ENCODE measurements around the gene MYH11.

MYH11 gene

GRCh38 chr16:15827709-15828343, 29.0 kb downstream of the MYH11 start:
- in situ Hi-C loops (cut with MboI; ENCODE audit: low pct_unique_long_range_greater_than_20kb, low sequenced_read_pairs, unreplicated experiment), result no loop called here
- no peak for DNase-seq (ENCODE audit: low spot score)
- TF ChIP-seq CTCF (IDR thresholded peaks at IDR 0.05; ENCODE audit: extremely low read depth, insufficient read depth, missing control alignments), result no peak

GRCh38 chr16:15827299-15827698, 29.5 kb downstream of the MYH11 start:
- DNase-seq (ENCODE audit: low spot score), result no peak
- TF ChIP-seq CTCF (IDR thresholded peaks at IDR 0.05; ENCODE audit: extremely low read depth, insufficient read depth, missing control alignments), result no peak
- in situ Hi-C loops (cut with MboI; ENCODE audit: low pct_unique_long_range_greater_than_20kb, low sequenced_read_pairs, unreplicated experiment), result no loop called here

- no peak for TF ChIP-seq CTCF (IDR thresholded peaks at IDR 0.05; ENCODE audit: extremely low read depth, insufficient read depth, missing control alignments)
- in situ Hi-C loops (cut with MboI; ENCODE audit: low pct_unique_long_range_greater_than_20kb, low sequenced_read_pairs, unreplicated experiment), result no loop called here
- DNase-seq (ENCODE audit: low spot score), result no peak
Observed at GRCh38 chr16:15825750-15826305, 31.0 kb downstream of the MYH11 start.

GRCh38 chr16:15822957-15823356, 33.9 kb downstream of the MYH11 start:
- no peak for DNase-seq (ENCODE audit: low spot score)
- TF ChIP-seq CTCF (IDR thresholded peaks at IDR 0.05; ENCODE audit: extremely low read depth, insufficient read depth, missing control alignments), result no peak
- in situ Hi-C loops (cut with MboI; ENCODE audit: low pct_unique_long_range_greater_than_20kb, low sequenced_read_pairs, unreplicated experiment), result no loop called here

DNA sequence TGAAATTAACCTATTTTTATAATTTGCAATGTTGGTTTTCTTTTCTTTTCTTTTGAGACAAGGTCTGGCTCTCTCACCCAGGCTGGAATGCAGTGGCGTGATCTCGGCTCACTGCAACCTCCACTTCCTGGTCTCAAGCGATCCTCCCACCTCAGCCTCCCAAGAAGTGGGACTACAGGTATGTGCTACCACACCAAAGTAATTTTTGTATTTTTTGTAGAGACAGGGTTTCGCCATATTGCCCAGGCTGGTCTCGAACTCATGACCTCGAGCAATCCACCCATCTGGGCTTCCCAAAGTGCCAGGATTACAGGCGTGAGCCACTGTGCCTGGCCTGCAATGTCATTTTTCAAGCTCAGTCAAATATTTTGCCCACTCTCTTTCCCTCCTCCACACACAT, 36.0 kb downstream of the MYH11 start:
- TF ChIP-seq CTCF (IDR thresholded peaks at IDR 0.05; ENCODE audit: extremely low read depth, insufficient read depth, missing control alignments), result no peak
- DNase-seq (ENCODE audit: low spot score), result no peak

DNA sequence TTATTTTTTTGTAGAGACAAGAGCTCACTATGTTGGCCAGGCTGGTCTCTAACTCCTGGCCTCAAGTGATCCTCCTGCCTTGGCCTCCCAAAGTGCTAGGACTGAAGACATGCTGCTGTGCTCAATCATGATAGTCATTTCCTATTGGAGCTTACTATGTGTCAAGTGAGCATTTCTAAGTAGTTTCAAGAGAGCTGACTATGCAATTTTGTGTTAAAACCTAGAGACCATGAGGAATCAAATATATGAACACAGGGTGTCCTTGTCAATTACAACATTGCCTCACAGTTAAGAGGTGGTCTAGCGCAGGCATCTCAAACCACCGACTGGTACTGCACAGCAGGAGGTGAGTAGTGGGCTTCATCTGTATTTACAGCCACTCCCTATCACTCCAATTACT, 37.8 kb downstream of the MYH11 start:
- no peak for DNase-seq (ENCODE audit: low spot score)
- no peak for TF ChIP-seq CTCF (IDR thresholded peaks at IDR 0.05; ENCODE audit: extremely low read depth, insufficient read depth, missing control alignments)
- in situ Hi-C loops (cut with MboI; ENCODE audit: low pct_unique_long_range_greater_than_20kb, low sequenced_read_pairs, unreplicated experiment), result no loop called here

More for the DNA sequence above, 36.0 kb downstream of the MYH11 start:
- in situ Hi-C loops (cut with MboI; ENCODE audit: low pct_unique_long_range_greater_than_20kb, low sequenced_read_pairs, unreplicated experiment), result no loop called here
